HT-29 (cell line): ENCODE measurements around the gene FGD5. TPM values are rescaled to one million over a fixed set of nuclear protein-coding genes. Genes with fewer than 3 reads are reported as not detected.
"Not testable (repeated sequence)": the region's sequence is repeated elsewhere in the genome, so short reads cannot be mapped to it uniquely, and the experiment has no call there.

ENCODE experiments used
- DNase-seq: peaks from one replicate; pipeline ENCODE4 v3.0.0-alpha.2; 2015; ENCODE audit warnings: low spot score
- total RNA-seq: library from RNA; depleted of rRNA; stranded (reverse); fragments of >200 nt; shearing (Covaris generic); gene quantifications from 2 replicates; pipeline ENCODE4 v1.2.3, GENCODE V29; 2014

The FGD5 gene
- total RNA-seq, 1 experiment from 2014 or later, result not detected

- DNase-seq, result no peak
Observed at GRCh38 chr3:14804835-14805780, 13.7 kb upstream of the FGD5 start.

GRCh38 chr3:14805961-14806537 is 12.7 kb upstream of the FGD5 start:
- DNase-seq, result no peak

GRCh38 chr3:14806641-14807263 is 12.0 kb upstream of the FGD5 start:
- no peak for DNase-seq

GRCh38 chr3:14808025-14808424 is 10.7 kb upstream of the FGD5 start:
- no peak for DNase-seq

GRCh38 chr3:14808502-14809266 is 10.1 kb upstream of the FGD5 start:
- DNase-seq, result no peak

- not testable (repeated sequence) for DNase-seq
Observed at GRCh38 chr3:14809611-14810010, 9.2 kb upstream of the FGD5 start.

- DNase-seq, result no peak
Observed at GRCh38 chr3:14810070-14810791, 8.5 kb upstream of the FGD5 start.

- DNase-seq, result no peak
Observed at GRCh38 chr3:14810801-14811661, 7.7 kb upstream of the FGD5 start.

GRCh38 chr3:14811684-14812083 is 7.1 kb upstream of the FGD5 start:
- DNase-seq, result no peak

GRCh38 chr3:14812196-14812790 is 6.5 kb upstream of the FGD5 start:
- DNase-seq, result no peak

- DNase-seq, result no peak
Observed at GRCh38 chr3:14814411-14814871, 4.3 kb upstream of the FGD5 start.

GRCh38 chr3:14816359-14816758 is 2.4 kb upstream of the FGD5 start:
- DNase-seq, result no peak

GRCh38 chr3:14819671-14820070 is 909 bp downstream of the FGD5 start:
- no peak for DNase-seq

GRCh38 chr3:14820156-14820555 is 1.4 kb downstream of the FGD5 start:
- no peak for DNase-seq

- no peak for DNase-seq
Observed at GRCh38 chr3:14821151-14821550, 2.4 kb downstream of the FGD5 start.

GRCh38 chr3:14822134-14822533 is 3.4 kb downstream of the FGD5 start:
- no peak for DNase-seq

- no peak for DNase-seq
Observed at GRCh38 chr3:14822670-14823390, 4.1 kb downstream of the FGD5 start.

GRCh38 chr3:14823393-14823792 is 4.6 kb downstream of the FGD5 start:
- no peak for DNase-seq
